ENCODE data around the gene C1RL.

The C1RL gene

DNA sequence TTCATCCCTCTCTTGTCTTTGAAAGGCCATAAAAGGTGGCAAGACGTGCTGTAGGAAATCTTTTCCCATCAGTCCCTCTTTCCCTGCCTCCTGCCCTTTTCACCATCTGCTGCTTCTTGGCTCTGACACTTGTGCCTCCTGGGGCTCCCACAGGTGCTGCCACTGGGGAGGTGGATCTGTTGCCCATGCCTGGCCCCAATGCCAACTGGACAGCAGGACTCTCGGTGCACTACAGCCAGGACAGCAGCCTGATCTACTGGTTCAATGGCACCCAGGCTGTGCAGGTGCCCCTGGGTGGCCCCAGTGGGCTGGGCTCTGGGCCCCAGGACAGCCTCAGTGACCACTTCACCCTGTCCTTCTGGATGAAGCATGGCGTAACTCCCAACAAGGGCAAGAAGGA is 27.7 kb upstream of the C1RL start:
- no peak for DNase-seq (ENCODE audit: low spot score)

DNA sequence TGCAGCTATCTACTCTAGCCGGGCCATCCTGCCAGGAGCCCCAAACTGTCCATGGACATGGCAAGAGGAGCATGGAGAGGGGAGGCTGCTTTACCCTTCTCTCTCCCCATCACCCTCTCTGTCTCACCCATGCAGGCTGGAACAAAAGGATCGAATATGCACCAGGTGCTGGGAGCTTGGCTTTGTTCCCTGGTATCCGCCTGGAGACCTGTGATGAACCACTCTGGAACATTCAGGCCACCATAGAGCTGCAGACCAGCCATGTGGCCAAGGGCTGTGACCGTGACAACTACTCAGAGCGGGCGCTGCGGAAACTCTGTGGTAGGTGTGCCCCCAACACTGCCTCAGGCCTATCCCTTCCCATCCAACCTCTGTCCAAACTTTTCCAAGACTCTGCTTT is 27.1 kb upstream of the C1RL start:
- no peak for DNase-seq (ENCODE audit: low spot score)

- DNase-seq (ENCODE audit: low spot score) = no peak
Measured at GRCh38 chr12:7134396-7135166, 25.6 kb upstream of the C1RL start.

DNA sequence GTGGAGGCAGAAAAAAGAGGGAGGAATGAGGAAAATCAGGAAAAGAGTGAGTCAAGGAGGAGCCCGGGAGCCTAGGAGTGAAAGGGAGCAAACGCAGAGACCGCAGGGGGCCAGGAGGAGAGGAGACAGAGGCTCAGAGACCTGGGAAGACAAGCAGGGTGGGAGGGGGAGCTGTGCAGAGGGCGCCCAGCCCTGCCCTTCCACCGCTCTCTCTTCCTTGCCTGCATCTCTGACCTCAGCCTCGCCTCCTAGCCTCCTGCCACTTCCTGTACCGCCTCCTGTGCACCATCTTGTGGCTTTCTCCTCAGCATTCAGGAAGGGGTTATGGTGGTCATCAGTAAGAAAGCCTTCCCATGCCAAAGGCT is 22.5 kb upstream of the C1RL start:
- DNase-seq (ENCODE audit: low spot score) = no peak

- peak; percentile 68 for DNase-seq (ENCODE audit: low spot score)
Measured at GRCh38 chr12:7130701-7131501, 21.9 kb upstream of the C1RL start.

DNA sequence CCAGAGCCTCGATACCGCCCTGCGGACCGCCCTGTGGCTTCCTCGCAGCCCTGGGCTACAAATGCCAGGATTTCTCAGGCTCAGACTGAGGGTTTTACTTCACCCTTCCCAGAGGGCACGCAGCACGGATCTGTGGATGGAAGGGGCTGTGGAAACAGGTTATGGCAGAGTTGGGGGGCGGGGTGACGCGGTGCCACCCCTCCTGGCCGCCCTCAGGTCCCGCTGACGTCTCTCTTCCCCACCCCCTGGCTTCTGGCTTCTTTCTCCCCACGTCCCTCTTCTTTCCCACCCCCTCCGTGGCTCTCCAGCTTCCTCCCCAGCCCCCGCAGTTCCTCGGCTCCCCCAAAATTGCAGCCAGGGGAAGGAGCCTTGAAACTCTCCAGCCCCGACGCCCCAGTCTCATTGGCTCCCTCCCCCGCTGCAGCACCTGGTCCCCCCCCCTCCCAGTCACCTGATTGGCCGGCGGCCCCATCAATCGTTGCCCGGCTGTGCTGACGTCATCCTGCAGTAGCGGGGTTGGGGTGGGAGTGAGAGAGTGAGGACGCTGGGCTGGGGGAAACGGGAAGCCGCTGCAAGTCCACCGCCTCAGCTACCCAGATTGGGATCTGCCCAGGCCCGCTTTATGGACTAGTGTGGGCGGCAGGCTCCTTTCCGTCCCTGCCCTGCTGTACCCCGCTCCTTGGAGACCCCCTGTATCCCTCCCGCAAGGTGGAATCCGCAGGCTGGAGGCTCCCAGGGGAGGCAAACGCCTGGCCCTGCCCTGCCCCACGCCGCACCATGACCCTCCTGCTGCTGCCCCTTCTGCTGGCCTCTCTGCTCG is 21.1 kb upstream of the C1RL start, which contains the start of gene CLSTN3:
CLSTN3 (plus strand) TSS at position 500 of the 820 bp plus-strand sequence; CDS start at position 778, 278 bp downstream.
- peak; percentile 100 for DNase-seq (ENCODE audit: low spot score)

GRCh38 chr12:7129287-7129871 is 20.4 kb upstream of the C1RL start:
- no peak for DNase-seq (ENCODE audit: low spot score)

- no peak for DNase-seq (ENCODE audit: low spot score)
Measured at GRCh38 chr12:7128681-7129286, 19.8 kb upstream of the C1RL start, which contains the start of gene RBP5. RBP5 (minus strand) TSS chr12:7128889; CDS start chr12:7128775, 114 bp downstream.

DNA sequence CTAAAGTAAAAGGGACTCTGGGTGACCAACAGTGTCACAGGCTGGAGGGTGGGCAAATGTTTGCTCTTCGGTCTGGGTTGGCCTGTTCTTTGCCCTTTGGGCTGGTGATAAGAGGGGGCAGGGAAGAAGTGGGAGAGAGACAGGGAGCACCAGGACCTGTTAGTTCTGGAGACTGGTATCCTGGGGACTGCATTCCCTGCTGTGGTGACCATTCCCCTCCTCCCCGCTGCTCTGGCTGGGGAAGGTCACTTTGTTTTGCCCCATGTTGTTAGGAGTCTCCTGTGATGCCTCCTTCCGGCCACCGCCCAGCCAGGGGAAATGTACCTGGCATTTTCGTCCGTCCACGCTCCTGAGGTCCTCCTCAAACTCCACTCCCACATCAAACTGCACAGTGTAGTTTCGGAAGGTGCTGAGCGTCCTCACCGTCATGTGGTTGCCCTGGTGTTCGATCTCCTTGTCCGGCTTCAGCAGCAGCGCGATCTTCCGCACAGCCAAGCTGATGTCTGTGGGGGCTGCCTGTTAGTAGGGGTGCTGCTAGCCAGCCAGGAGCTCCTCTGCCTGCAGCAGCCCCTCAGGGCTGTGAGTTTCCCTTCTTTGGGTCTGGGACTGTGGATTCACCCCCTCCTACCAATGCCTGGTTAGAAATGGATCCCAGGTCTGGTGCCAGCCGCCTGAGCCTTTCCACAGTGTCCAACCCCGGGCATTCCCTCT is 19.1 kb upstream of the C1RL start:
- DNase-seq (ENCODE audit: low spot score) = no peak

GRCh38 chr12:7125632-7126227 is 16.7 kb upstream of the C1RL start:
- no peak for DNase-seq (ENCODE audit: low spot score)

GRCh38 chr12:7123806-7124522 is 14.9 kb upstream of the C1RL start:
- no peak for DNase-seq (ENCODE audit: low spot score)

DNA sequence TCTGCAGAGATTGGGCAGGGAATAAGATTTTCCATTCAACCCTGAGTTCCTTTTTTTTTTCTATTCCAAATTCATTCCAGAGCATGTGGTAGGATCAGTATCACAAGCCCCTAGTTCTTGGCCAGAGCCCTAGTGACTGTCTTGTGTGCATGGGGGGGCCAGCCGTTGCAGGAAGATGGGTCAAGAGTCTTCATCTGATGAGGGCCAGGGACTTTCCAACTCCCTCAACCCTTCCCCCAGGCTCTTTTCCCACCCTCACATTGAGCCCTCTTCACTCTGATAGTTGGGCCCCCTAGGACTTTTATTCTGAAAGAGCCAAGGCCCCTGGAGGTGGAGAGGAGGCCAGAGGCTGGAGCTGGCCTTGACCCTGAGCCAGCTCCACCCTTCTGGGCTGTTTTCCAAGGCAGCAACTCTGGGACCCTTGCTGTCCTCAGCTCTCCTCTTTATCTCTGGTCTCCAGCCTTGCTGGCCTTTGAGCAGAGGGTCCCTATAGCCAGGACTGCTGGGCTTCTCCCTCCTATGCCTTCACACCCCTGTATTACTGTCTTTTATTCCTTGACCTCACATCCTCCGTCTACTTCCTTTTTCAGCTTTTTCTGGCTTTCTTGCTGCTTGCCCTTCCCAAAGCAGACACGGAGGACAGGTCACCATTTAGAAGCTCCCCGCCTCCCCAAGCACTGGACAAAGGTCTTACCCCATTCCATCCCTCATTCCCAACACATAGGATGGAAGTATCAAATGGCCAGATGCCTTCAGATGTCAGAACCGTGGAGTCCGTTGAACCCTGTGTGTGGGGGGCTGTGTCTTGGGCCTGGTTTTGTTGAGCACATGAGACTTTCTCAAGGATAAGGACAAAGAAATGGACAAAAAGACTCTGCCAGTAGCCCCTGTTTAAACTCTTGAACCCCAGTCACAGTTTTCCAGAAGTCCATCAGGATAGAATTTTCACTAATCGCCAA is 14.1 kb upstream of the C1RL start:
- no peak for DNase-seq (ENCODE audit: low spot score)

GRCh38 chr12:7121324-7121723 is 12.3 kb upstream of the C1RL start:
- DNase-seq (ENCODE audit: low spot score) = no peak

DNA sequence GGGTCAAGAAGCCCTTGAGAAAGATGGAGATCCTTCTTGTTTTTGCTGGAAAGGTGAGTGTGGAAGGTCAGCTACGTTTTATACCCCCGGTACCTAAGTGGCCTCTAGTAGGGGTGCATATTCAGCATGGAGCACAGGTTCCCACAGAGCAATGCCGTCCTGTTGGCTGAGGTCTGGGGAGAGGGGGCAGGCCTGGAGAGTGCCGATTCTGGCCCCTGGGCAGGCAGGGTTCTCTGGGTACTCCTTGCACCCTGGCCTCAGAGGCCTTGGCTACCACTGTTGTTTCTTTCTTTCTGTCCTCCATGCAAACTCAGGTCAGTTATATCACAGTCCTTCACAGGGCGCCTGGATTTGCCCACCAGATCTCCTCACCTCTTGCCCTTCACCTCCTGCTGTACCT is 11.2 kb upstream of the C1RL start:
- no peak for DNase-seq (ENCODE audit: low spot score)

DNA sequence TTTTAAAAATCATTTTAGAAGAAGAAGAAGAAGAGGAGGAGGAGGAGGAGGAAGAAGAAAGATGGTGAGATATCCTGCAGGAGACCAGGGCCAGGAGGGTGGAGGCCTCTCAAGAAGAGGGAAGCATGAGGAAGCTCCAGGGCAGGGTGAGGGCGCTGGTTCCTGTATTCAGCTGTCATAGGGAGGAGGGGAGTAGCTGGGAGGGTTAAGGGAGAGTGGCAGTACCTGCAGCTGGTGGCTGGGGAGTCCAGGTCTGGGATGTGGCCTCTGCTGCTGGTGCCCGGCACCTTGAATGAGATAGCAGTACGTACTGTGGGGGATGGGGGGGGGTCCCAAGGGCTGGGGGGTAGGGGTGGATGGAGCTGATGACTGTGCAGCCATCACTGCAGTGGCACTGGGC is 9.9 kb upstream of the C1RL start:
- no peak for DNase-seq (ENCODE audit: low spot score)

DNA sequence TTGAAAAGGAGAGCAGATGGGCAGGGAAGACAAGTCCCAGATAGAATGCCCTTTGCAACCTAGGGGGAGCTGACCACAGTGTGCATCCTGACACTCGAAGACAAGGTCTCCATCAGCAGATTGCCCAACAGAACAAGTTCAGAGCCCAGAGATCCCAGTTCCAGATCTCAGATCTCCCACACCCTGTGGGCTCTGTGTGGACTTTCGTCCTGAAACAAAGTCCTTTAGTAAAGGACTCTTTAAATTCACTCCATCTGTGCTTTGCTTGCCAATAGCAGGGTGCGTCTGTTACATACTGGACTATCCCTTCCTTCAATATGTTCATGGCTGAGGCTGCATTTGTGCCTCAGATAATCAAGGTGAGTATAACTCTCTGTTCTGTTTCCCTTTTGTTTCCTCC is 8.7 kb upstream of the C1RL start:
- no peak for DNase-seq (ENCODE audit: low spot score)

GRCh38 chr12:7116916-7117315 is 7.9 kb upstream of the C1RL start:
- DNase-seq (ENCODE audit: low spot score) = no peak

DNA sequence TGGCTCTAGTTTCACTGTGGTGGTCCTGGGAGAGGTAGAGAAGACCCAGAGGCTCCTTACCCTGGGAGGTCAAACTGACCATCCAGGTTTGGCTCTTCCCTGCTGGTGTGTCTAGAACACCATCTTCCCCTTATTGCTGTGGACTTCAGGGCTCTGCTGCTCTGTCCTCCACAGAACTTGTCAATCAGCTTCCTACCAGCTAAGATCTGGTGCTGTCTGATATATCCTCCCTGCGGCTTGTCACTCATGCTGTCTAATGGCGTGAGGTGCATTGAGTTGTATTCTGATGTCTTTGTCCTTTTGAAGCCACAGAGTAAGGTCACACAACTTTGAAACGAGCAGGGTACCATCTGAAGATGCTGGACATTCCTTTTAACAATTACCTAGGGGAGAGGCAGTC is 7.2 kb upstream of the C1RL start:
- no peak for DNase-seq (ENCODE audit: low spot score)

GRCh38 chr12:7114851-7115250 is 5.8 kb upstream of the C1RL start:
- no peak for DNase-seq (ENCODE audit: low spot score)

Data from D341Med (cell line).